ENCODE data around the gene PRKAA2. TPM values are rescaled to one million over a fixed set of nuclear protein-coding genes. Genes with fewer than 3 reads are reported as not detected.

PRKAA2 gene
- total RNA-seq, 1 donor from 2014 or later, result 77.2 TPM

- intact Hi-C loops (cut with DNase I), result loop anchor here (10.0 kb wide), 1 partner anchor 58 kb away; no protein-coding TSS in a partner anchor
- DNase-seq (no peak), ATAC-seq (ENCODE audit: poor library complexity) (no peak)
These were observed 1.5 kb downstream of the PRKAA2 start for GRCh38 chr1:56646611-56647010.

GRCh38 chr1:56647106-56647505 lies 2.0 kb downstream of the PRKAA2 start:
- ATAC-seq (ENCODE audit: poor library complexity) (no peak), DNase-seq (no peak)
- intact Hi-C loops (cut with DNase I), result loop anchor here (10.0 kb wide), 1 partner anchor 58 kb away; no protein-coding TSS in a partner anchor

- DNase-seq (no peak), ATAC-seq (ENCODE audit: poor library complexity) (no peak)
- intact Hi-C loops (cut with DNase I), result loop anchor here (10.0 kb wide), 1 partner anchor 56 kb away; no protein-coding TSS in a partner anchor
These were observed 3.4 kb downstream of the PRKAA2 start for GRCh38 chr1:56648546-56648945.

GRCh38 chr1:56654126-56654923 lies 9.2 kb downstream of the PRKAA2 start:
- intact Hi-C loops (cut with DNase I), result no loop called here
- peak; percentile 80 for ATAC-seq (ENCODE audit: poor library complexity)
- no peak for DNase-seq

GRCh38 chr1:56655991-56656613 lies 11.0 kb downstream of the PRKAA2 start:
- DNase-seq, result no peak
- ATAC-seq (ENCODE audit: poor library complexity), result no peak
- intact Hi-C loops (cut with DNase I), result no loop called here

- intact Hi-C loops (cut with DNase I), result no loop called here
- ATAC-seq (ENCODE audit: poor library complexity) (peak; percentile 42), DNase-seq (no peak)
These were observed 13.1 kb downstream of the PRKAA2 start for GRCh38 chr1:56658254-56658653.

- intact Hi-C loops (cut with DNase I), result no loop called here
- no peak for ATAC-seq (ENCODE audit: poor library complexity)
- DNase-seq, result no peak
These were observed 15.2 kb downstream of the PRKAA2 start for GRCh38 chr1:56660293-56660692.

- intact Hi-C loops (cut with DNase I), result no loop called here
- ATAC-seq (ENCODE audit: poor library complexity) (no peak), DNase-seq (no peak)
These were observed 18.7 kb downstream of the PRKAA2 start for GRCh38 chr1:56663846-56664245.

GRCh38 chr1:56665384-56665783 lies 20.3 kb downstream of the PRKAA2 start:
- ATAC-seq (ENCODE audit: poor library complexity), result no peak
- intact Hi-C loops (cut with DNase I), result no loop called here
- DNase-seq, result no peak

GRCh38 chr1:56666112-56666608 lies 21.0 kb downstream of the PRKAA2 start:
- intact Hi-C loops (cut with DNase I), result no loop called here
- DNase-seq, result no peak
- peak; percentile 26 for ATAC-seq (ENCODE audit: poor library complexity)

GRCh38 chr1:56670350-56670749 lies 25.2 kb downstream of the PRKAA2 start:
- ATAC-seq (ENCODE audit: poor library complexity), result peak; percentile 41
- intact Hi-C loops (cut with DNase I), result no loop called here
- DNase-seq, result no peak

- intact Hi-C loops (cut with DNase I), result no loop called here
- ATAC-seq (ENCODE audit: poor library complexity), result no peak
- no peak for DNase-seq
These were observed 26.0 kb downstream of the PRKAA2 start for GRCh38 chr1:56671085-56671484.

- ATAC-seq (ENCODE audit: poor library complexity) (no peak), DNase-seq (no peak)
- intact Hi-C loops (cut with DNase I), result no loop called here
These were observed 26.4 kb downstream of the PRKAA2 start for GRCh38 chr1:56671542-56671941.

GRCh38 chr1:56672579-56672978 lies 27.5 kb downstream of the PRKAA2 start:
- ATAC-seq (ENCODE audit: poor library complexity) (no peak), DNase-seq (no peak)
- intact Hi-C loops (cut with DNase I), result no loop called here

GRCh38 chr1:56675763-56676162 lies 30.6 kb downstream of the PRKAA2 start:
- no peak for ATAC-seq (ENCODE audit: poor library complexity)

GRCh38 chr1:56676571-56677035 lies 31.5 kb downstream of the PRKAA2 start:
- ATAC-seq (ENCODE audit: poor library complexity), result no peak

More at GRCh38 chr1:56675763-56676162, 30.6 kb downstream of the PRKAA2 start:
- no peak for DNase-seq
- intact Hi-C loops (cut with DNase I), result no loop called here

GRCh38 chr1:56683569-56683968 lies 38.5 kb downstream of the PRKAA2 start:
- intact Hi-C loops (cut with DNase I), result no loop called here
- DNase-seq (no peak), ATAC-seq (ENCODE audit: poor library complexity) (no peak)

More at GRCh38 chr1:56676571-56677035, 31.5 kb downstream of the PRKAA2 start:
- DNase-seq, result no peak
- intact Hi-C loops (cut with DNase I), result no loop called here

- ATAC-seq (ENCODE audit: poor library complexity) (no peak), DNase-seq (no peak)
- intact Hi-C loops (cut with DNase I), result no loop called here
These were observed 41.1 kb downstream of the PRKAA2 start for GRCh38 chr1:56686169-56686568.

GRCh38 chr1:56688522-56689026 lies 43.5 kb downstream of the PRKAA2 start:
- intact Hi-C loops (cut with DNase I), result no loop called here
- ATAC-seq (ENCODE audit: poor library complexity), result peak; percentile 19
- no peak for DNase-seq

- ATAC-seq (ENCODE audit: poor library complexity), result no peak
- intact Hi-C loops (cut with DNase I), result no loop called here
- no peak for DNase-seq
These were observed 51.5 kb downstream of the PRKAA2 start for GRCh38 chr1:56696663-56697062.
